SW480 (cell line): Measurements from ENCODE around the gene CD300C.
"Not testable (repeated sequence)": the region's sequence is repeated elsewhere in the genome, so short reads cannot be mapped to it uniquely, and the experiment has no call there.

Experiments used
- DNase-seq: peaks from one replicate; pipeline ENCODE4 v3.0.0-alpha.2; 2016; ENCODE audit warnings: low spot score

CD300C gene

GRCh38 chr17:74545843-74546230 lies at the start of gene CD300C:
TSS of gene CD300C (minus strand) at chr17:74546115. CDS start at chr17:74545782, 333 bp downstream.
- DNase-seq, result no peak

GRCh38 chr17:74595037-74595750 lies 49.3 kb upstream of the CD300C start:
- DNase-seq, result no peak

DNA sequence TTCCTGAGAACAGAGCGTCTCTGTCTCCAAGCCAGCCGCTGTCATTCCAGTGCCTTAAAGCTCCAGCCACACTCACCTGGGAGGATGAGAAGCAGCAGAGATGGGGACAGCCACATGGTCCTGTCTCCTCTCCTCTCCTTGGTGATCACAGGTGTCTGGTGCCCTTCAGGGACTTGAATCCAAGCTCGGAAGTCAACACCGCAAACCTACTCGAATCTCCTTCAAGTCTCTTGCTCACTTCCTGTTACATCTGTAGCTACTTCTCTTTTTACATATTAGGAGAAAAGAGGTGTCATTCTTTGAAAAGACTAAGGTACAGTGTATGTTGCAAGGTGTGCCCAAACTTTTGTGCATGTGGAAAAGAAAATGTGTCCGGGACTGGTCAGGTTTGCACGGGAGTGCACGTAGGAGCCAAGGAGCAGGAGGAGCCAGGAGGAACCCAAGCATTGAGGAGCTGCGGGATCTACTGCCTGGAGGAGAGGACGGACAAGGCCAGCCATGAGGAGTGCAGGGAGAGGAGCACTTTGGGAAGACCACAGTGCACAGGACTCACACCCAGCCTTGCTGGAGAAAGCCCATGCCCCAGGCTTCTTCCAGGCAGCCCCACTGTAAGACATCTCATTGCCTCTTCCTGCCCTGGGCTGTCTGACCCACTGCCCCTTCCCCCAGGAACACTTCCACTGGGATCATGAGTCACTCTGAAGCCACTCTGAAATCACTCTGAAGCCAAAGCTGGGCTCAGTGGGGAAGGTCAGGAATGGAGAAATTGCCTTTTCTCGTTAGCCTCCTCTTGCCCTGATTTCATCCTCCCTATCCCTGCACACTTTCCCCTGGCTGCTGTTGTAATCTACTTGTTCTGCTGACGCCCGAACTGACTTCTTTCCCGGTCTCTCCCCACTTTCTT lies 46.4 kb upstream of the CD300C start, which contains the start of gene CD300LD:
Gene CD300LD, minus strand, starts transcription at position 197 of the 904 bp plus-strand sequence. Its CDS starts 81 bp downstream, at position 116.
- no peak for DNase-seq

DNA sequence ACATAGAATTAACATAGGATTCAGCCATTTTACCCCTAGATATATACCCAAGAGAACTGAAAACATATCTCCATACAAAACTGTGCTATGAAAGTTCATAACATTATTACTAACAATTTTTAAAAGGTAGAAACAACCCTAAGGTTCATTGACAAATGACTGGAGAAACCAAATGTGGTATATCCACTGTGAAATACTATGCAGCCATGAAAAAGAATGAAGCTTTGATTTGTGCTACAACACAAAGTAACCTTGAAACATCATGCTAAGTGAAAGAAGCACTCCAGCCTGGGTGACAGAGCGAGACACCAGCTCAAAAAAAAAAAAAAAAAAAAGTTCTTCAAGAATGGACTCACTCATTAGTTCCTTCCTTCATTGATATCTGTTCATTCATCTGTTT lies 45.6 kb upstream of the CD300C start:
- DNase-seq, result no peak

GRCh38 chr17:74585711-74586110 lies 39.8 kb upstream of the CD300C start:
- no peak for DNase-seq

DNA sequence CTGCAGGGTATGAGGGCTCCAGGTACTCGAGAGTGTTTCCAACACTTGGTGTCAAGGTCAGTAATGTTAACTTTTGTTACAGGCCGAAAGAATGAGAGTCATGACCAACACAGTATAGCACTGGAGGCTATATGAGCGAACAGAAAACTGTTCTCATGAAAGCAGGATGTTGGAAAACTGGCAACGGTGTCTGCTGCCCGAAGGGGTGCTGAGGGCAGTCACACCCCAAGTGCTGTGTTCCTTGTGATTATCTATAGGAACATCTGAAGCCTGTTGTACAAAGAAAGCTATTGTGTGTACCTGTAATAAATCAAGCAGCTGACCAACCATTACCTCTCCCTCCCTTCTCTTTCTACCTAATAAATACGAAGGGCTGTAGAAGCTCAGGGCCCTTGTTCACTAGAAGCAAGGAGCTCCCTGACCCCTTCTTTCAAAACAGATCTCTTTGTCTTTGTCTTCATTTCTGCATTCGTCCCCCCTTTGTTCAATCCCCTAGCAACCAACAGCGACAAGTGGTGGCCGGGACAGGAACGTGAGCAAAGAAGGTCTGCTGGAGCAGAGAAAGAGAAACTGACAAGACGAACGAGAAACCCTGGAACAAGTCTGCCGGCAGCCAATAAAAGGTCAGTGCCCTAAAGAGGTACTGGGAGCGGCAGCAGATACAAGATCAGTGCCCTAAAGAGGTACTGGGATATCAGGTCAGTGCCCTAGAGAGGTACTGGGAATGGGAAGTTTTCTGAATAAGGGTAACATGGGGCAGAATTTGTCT lies 38.6 kb upstream of the CD300C start:
- peak; percentile 41 for DNase-seq

GRCh38 chr17:74582633-74583032 lies 36.7 kb upstream of the CD300C start:
- no peak for DNase-seq

DNA sequence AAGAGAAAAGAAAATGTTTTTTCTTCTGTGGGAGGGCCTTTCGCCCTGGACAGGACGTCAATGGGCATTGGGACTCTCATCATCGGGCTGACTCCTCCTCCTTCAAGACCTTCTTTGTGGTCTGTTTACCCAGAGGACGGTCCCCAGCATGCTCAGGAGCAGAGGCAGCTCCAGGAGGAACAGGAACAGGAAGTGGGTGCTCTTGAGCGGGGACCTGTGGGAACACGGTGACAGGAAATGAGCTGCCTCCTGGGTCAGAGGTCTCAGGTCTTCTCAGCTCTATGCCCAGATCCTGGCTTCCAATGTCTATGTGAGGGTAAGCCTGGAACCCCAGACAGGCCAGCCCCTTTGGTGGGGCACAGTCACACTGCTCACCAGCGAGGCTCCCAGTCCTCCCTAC lies 34.0 kb upstream of the CD300C start:
- DNase-seq, result no peak

DNA sequence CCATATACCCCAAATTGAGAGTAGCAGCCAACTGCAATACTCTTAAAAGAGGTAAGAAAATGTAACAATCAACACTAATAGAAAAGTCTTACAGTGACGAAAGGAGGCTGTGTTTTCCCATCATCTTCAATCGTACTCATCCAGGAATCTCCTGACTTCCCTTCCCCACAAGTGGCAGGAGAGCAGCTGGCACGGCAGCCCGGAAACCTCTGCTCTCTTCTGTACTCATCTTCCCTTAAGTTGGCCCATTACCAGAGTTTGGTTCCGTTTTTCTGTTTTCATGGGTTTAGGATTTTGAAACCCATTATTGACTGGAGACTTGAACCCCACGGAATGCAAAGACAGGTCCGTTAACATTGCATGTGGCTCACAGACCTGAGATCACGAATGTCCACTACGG lies 33.1 kb upstream of the CD300C start:
- no peak for DNase-seq

DNA sequence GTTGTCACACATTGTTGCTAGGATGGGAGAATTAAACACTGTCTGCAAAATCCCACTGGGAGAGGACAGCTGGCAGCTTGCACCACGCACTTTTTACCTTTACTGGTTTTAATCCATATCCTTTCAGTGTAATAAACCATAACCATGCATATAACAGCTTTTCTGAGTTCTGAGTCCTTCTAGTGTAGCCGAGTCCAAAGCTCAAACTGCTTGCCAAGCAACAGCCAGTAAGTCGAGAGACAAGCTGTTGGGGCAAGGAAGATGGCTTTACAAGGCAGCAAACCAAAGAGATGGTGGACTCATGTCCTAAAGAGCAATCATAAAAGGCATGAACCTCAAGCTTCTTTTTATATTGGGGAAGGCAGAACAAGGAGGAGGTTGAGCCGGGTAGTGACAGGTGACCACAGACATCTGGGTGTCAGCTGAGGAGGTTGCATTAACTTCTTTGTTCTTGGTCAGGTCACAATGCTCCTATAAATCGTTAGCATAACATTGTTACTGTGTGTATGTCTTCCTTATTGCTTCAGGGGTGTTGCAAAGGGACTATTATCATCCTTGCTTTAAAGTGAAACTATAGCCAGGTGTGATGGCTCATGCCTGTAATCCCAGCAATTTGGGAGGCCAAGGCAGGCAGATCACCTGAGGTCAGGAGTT lies 28.7 kb upstream of the CD300C start:
- DNase-seq, result peak; percentile 27

DNA sequence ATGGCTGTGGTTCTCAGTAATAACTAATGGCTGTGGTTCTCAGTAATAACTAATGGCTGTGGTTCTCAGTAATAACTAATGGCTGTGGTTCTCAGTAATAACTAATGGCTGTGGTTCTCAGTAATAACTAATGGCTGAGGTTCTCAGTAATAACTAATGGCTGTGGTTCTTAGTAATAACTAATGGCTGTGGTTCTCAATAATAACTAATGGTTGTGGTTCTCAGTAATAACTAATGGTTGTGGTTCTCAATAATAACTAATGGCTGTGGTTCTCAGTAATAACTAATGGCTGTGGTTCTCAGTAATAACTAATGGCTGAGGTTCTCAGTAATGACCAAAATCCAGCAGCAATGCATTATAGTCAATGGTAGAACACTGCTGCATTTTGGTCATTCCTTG lies 27.7 kb upstream of the CD300C start:
- DNase-seq, result not testable (repeated sequence)

DNA sequence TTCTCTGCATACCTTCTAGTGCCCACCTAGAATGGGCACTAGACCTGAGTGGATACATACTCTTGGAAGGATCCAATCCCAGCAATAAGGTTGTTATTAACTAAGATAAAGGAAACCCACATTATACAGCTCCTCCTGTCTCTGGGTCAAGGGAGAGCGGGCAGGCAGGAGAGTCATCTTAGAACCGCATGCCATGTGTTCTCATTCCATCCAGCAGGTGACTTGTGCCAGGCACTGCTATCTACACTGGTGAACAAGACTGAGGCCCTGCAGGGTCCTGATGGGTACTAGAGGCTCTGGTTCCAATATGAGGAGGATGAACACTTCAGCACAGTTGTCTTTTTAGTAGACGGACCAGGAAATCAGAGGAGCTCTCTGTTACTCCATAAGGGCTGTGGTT lies 27.3 kb upstream of the CD300C start:
- DNase-seq, result no peak

DNA sequence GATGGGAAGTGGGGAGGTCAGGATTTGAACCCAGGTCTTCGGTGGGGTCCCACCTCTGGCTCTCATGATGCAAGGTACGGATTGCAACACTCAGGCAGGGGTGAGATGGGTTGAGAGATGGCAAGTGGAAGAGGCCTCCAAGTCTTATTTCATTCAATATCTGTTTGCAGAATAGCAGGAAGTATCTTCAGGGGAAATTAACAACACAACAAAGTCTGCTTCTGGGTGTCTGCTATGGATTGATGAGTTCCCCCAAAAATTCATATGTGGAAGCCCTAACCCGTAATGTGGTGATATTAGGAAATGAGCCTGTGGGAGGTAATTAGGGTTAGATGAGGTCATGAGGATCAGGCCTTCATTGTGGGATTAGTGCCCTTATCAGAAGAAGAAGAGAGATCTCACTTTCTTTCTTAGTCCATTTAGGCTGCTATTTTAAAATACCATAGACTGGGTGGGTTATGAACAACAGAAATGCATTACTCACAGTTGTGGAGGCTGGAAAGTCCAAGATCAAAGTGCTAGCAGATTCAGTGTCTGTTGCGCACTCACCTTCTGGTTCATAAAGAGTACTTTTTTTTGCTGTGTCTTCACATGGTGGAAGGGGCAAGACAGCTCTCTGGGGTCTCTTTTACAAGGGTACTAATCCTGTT lies 25.8 kb upstream of the CD300C start:
- DNase-seq, result no peak

DNA sequence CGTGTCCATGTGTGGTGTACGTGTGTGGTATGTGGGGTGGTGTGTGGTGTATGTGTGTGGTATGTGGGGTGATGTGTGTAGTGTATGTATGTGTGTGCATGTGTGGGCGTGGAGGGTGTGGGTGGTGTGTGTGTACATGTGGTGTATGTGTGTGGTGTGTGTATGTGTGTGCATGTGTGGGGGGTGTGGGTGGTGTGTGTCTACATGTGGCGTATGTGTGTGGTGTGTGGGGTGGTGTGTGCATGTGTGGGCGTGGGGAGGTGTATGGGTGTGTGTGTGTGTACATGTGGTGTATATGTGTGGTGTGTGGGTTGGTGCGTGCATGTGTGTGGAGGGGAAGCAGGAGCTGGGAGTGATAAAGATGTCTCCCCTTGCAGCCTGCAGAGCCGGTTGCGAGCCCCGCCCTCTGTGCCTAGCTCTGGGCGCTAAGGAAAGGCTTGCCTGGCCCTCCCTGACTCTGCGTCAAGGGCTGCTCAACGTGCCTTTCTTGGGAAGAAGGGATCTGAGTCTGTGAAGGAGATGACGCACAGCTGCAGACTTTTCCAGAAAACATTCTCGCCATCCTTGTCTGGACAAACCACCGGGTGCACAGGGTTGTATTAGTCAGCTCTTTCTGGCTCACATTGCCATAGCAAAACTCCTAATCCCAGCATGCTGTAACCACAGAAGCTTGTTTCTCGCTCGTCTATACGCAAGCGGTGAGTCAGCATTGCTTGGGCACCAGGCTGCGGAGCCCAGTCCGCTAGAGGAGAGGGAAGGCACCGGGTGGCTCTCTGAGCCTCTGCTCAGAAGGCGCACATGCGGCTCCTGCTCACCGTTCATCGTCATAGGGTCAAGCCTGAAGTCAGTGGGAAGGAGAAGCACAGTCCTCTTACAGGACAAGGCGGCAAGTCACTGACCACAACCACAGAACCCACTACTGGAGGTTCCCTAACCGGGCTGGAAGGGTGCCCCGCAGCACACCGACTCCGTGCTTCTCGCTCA lies 23.4 kb upstream of the CD300C start:
- peak; percentile 92 for DNase-seq

DNA sequence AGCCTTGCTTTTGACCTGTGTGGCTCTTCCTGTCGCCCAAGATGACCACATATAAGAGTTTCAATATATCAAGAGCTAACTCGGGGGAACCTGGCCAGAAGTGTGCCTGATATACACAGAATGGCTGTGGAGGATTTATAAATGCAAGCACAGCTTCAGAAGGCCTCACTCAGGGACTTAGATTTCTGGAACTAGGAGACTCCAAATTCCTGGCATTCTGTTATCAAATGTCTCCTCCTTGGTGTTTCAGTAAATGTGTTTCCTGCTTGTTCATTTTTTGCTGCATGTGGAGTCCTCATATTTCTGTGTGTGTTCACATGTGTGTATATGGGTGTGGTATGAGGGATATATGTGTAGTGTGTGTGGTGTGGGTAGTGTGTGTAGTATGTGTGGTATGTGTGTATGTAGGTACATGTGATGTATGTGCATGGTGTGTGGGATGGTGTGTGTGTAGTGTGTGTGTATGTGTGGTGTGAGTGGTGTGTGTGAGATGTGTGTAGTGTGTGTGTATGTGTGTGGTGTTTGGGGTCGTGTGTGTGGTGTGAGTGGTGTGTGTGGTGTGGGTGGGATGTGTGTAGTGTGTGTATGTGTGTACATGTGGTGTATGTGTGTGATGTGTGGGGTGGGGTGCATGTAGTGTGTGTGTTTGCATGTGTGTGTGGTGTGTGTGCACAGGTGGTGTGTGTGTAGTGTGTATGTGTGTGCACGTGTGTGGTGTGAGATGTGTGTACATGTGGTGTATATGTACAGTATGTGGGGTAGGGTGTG lies 22.4 kb upstream of the CD300C start:
- no peak for DNase-seq

GRCh38 chr17:74567397-74567796 lies 21.5 kb upstream of the CD300C start, which contains the start of gene CD300H:
TSS of gene CD300H (minus strand) at chr17:74567509.
- DNase-seq, result no peak

DNA sequence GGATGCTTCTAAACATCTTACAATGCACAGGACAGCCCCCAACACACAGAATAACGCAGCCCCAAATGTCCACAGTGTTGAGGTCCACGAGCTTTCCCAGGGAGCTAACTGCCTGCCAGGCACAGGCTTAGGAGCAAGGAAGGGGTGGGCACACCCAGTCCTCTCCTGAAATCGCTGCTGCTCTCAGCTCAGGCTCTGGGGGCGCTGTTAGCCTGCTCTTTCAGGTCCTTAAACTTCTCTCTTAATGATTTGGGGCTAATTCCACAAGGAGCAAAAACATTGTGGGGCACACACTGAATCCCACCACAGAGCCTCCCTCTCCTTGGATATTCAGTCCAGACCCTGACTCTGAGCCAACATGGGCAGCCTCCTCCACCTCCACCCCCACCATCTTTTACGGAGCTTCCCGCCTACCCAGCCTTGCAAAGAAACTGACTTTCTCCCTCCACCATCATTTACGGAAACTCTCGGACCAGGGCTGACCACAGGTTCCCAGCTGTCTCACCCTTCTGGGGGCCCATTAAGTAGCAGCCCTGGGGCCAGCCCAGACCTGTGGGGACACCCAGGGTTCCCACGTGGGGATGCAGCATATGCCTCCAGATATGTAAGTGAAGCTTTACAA lies 20.3 kb upstream of the CD300C start:
- peak; percentile 49 for DNase-seq

- DNase-seq, result no peak
Observed at GRCh38 chr17:74565126-74565525, 19.2 kb upstream of the CD300C start.

- no peak for DNase-seq
Observed at GRCh38 chr17:74563358-74563757, 17.4 kb upstream of the CD300C start.
